GM21576 (cell line): ENCODE data around the gene SLC24A5.

Experiments used
- ATAC-seq: cut with Tn5 transposase; IDR thresholded peaks from one replicate; pipeline ENCODE4 v1.9.1; 2021; ENCODE audit warnings: mild to moderate bottlenecking, moderate library complexity; ENCODE audit not compliant: unreplicated experiment

Gene SLC24A5

DNA sequence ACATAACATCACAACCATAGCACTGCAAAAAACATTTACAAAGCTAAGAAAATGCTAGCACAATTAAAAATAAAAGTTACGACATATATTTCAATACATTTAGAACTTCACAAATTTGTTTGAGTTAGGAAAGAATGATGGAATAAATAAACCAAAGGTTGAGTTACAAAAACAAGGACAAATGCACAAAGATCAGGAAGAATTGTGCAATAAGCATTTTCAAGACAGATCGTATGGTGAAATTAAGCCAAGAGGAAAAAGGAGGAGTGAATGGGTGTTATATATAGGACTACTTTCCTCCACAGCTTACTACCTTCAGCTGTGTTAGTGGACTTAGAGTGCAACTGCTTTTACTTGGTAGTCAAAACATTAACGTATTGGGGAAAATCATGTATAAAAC, 64.7 kb downstream of the SLC24A5 start:
- ATAC-seq: no peak

- no peak for ATAC-seq
Observed at GRCh38 chr15:48186271-48186670, 65.5 kb downstream of the SLC24A5 start.

GRCh38 chr15:48190932-48191573, 70.3 kb downstream of the SLC24A5 start:
- ATAC-seq: no peak

DNA sequence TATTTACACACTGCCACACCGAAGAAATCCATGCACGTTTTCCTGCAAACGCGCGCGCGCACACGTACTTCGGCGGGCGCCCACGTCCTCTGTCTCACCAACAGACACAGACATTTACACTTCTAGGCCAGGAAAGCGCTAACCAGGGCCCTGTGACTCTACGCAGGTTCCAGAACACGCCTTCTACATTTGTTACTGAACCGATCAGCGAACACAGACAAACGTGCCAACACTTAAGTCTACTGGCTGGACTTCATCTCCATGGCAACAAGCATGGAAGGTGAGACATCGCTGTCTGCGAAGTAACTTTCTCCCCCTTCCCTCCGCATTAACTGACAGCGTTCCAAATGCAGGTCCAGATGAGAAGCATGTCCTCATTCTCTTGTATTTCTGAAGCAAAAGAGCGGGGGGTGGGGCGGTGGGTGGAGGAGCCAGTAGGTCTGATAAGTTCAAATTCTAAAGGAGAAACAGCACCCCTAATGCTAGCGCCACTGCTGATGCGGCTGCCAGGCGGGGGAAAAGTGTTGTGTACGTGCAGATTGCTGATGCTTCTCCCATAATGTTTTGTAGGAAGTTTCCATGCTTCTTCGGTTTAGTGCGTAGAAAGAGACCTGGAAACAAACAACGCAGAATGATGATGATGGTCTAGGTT, 70.9 kb downstream of the SLC24A5 start, which contains the start of gene CTXN2:
Gene CTXN2 (plus strand): TSS at position 92 of the 652 bp plus-strand sequence. CDS start 9,636 bp downstream, outside the sequence.
- ATAC-seq: no peak
